Measurements from ENCODE around the gene SPTBN5.
A peak's percentile ranks its signal among the peaks of the same experiment; 100 is the strongest.

Gene SPTBN5

GRCh38 chr15:41926185-41927056 lies 32.6 kb upstream of the SPTBN5 start:
- no peak for DNase-seq (ENCODE audit: low spot score)

GRCh38 chr15:41925086-41925608 lies 31.3 kb upstream of the SPTBN5 start:
- DNase-seq (ENCODE audit: low spot score), result no peak

GRCh38 chr15:41923401-41923997 lies 29.6 kb upstream of the SPTBN5 start:
- no peak for DNase-seq (ENCODE audit: low spot score)

- no peak for DNase-seq (ENCODE audit: low spot score)
Observed at GRCh38 chr15:41922353-41922752, 28.5 kb upstream of the SPTBN5 start.

GRCh38 chr15:41921639-41922038 lies 27.8 kb upstream of the SPTBN5 start:
- no peak for DNase-seq (ENCODE audit: low spot score)

- DNase-seq (ENCODE audit: low spot score), result no peak
Observed at GRCh38 chr15:41921167-41921566, 27.3 kb upstream of the SPTBN5 start.

- no peak for DNase-seq (ENCODE audit: low spot score)
Observed at GRCh38 chr15:41919954-41920538, 26.2 kb upstream of the SPTBN5 start.

- DNase-seq (ENCODE audit: low spot score), result no peak
Observed at GRCh38 chr15:41919201-41919820, 25.5 kb upstream of the SPTBN5 start.

- no peak for DNase-seq (ENCODE audit: low spot score)
Observed at GRCh38 chr15:41918506-41919126, 24.8 kb upstream of the SPTBN5 start.

GRCh38 chr15:41917767-41918430 lies 24.0 kb upstream of the SPTBN5 start:
- no peak for DNase-seq (ENCODE audit: low spot score)

- no peak for DNase-seq (ENCODE audit: low spot score)
Observed at GRCh38 chr15:41915255-41915994, 21.6 kb upstream of the SPTBN5 start.

GRCh38 chr15:41914411-41914810 lies 20.6 kb upstream of the SPTBN5 start:
- DNase-seq (ENCODE audit: low spot score), result no peak

GRCh38 chr15:41913256-41913655 lies 19.4 kb upstream of the SPTBN5 start:
- DNase-seq (ENCODE audit: low spot score), result no peak

- DNase-seq (ENCODE audit: low spot score), result no peak
Observed at GRCh38 chr15:41911691-41912345, 18.0 kb upstream of the SPTBN5 start.

- DNase-seq (ENCODE audit: low spot score), result no peak
Observed at GRCh38 chr15:41908736-41909461, 15.0 kb upstream of the SPTBN5 start.

GRCh38 chr15:41907141-41907540 lies 13.3 kb upstream of the SPTBN5 start:
- no peak for DNase-seq (ENCODE audit: low spot score)

GRCh38 chr15:41906608-41907007 lies 12.8 kb upstream of the SPTBN5 start:
- no peak for DNase-seq (ENCODE audit: low spot score)

- no peak for DNase-seq (ENCODE audit: low spot score)
Observed at GRCh38 chr15:41905036-41905793, 11.4 kb upstream of the SPTBN5 start.

GRCh38 chr15:41904541-41905005 lies 10.7 kb upstream of the SPTBN5 start:
- peak; percentile 74 for DNase-seq (ENCODE audit: low spot score)
